ENCODE measurements around the gene NGEF. TPM values are rescaled to one million over a fixed set of nuclear protein-coding genes. Genes with fewer than 3 reads are reported as not detected.

Gene NGEF
- total and polyA plus RNA-seq, 12 donors = 10.1 to 467 (median 46.1) TPM

- no peak overlapping the region for H3K27ac ChIP-seq
- DNase-seq = no peak
- no peaks in the 10 kb centered on the region for H3K9me3 ChIP-seq (replicated peaks in 1 of 3)
- intact Hi-C loops (cut with DNase I) = no loop called here
- peak overlapping the region in 2 of 4 donors; percentile 22 to 57 for H3K4me3 ChIP-seq
- 1 to 9% (median 2%) methylated on average over 6 to 114 of the region's 114 CpGs; no CpG with 5 or more reads in 1 of the 4 donors for WGBS, 4 donors
- peaks cover 10 to 11% of the 10 kb centered on the region in 2 donors for H3K4me1 ChIP-seq (replicated peaks in 1 of 2)
- no peak for TF ChIP-seq CTCF (IDR thresholded peaks at IDR 0.05)
- no peak for TF ChIP-seq POLR2A (IDR thresholded peaks at IDR 0.05)
- no peaks in the 10 kb centered on the region for H3K36me3 ChIP-seq (replicated peaks in 1 of 2)
- H3K27me3 ChIP-seq = peaks cover 41% of the 10 kb centered on the region
These were observed 85.1 kb downstream of the NGEF start for GRCh38 chr2:232927793-232928550.

GRCh38 chr2:232927032-232927792 lies 85.8 kb downstream of the NGEF start:
- Histone ChIP-seq H3K4me3 (peak overlapping the region in 2 of 4 donors; percentile 22 to 57), H3K4me1 (replicated peaks in 1 of 2) (peaks cover 10 to 11% of the 10 kb centered on the region in 2 donors), H3K36me3 (replicated peaks in 1 of 2) (no peaks in the 10 kb centered on the region), H3K9me3 (replicated peaks in 1 of 3) (no peaks in the 10 kb centered on the region), H3K27me3 (peaks cover 41% of the 10 kb centered on the region), H3K27ac (no peak overlapping the region)
- intact Hi-C loops (cut with DNase I) = no loop called here
- WGBS, 4 donors = 1 to 4% (median 3%) methylated on average over 9 to 76 of the region's 76 CpGs
- no peak for TF ChIP-seq CTCF (IDR thresholded peaks at IDR 0.05)
- no peak for TF ChIP-seq POLR2A (IDR thresholded peaks at IDR 0.05)
- peak in 2 of 7 donors; percentile 6 to 22 for DNase-seq

GRCh38 chr2:232926431-232926939 lies 86.6 kb downstream of the NGEF start:
- Histone ChIP-seq H3K4me1 (replicated peaks in 1 of 2) (peaks cover 10 to 11% of the 10 kb centered on the region in 2 donors), H3K27me3 (peaks cover 41% of the 10 kb centered on the region), H3K36me3 (replicated peaks in 1 of 2) (no peaks in the 10 kb centered on the region), H3K4me3 (no peak overlapping the region), H3K9me3 (replicated peaks in 1 of 3) (no peaks in the 10 kb centered on the region), H3K27ac (no peak overlapping the region)
- 19 to 36% (median 27%) methylated on average over 10 to 13 of the region's 13 CpGs for WGBS, 4 donors
- TF ChIP-seq POLR2A (IDR thresholded peaks at IDR 0.05) = no peak
- no peak for TF ChIP-seq CTCF (IDR thresholded peaks at IDR 0.05)
- DNase-seq = no peak
- intact Hi-C loops (cut with DNase I) = no loop called here

GRCh38 chr2:232925821-232926156 lies 87.3 kb downstream of the NGEF start:
- DNase-seq = no peak
- peaks cover 41% of the 10 kb centered on the region for H3K27me3 ChIP-seq
- H3K4me3 ChIP-seq = no peak overlapping the region
- WGBS, 4 donors = 39 to 87% (median 67%) methylated on average over 4 to 11 of the region's 11 CpGs
- TF ChIP-seq POLR2A (IDR thresholded peaks at IDR 0.05) (no peak), CTCF (IDR thresholded peaks at IDR 0.05) (no peak)
- no peaks in the 10 kb centered on the region for H3K36me3 ChIP-seq (replicated peaks in 1 of 2)
- no peak overlapping the region for H3K27ac ChIP-seq
- no peaks in the 10 kb centered on the region for H3K9me3 ChIP-seq (replicated peaks in 1 of 3)
- intact Hi-C loops (cut with DNase I) = no loop called here
- peaks cover 10 to 11% of the 10 kb centered on the region in 2 donors for H3K4me1 ChIP-seq (replicated peaks in 1 of 2)

Data from adrenal gland (tissue), 12 donors.